Measurements from ENCODE around the gene ANAPC7. TPM values are rescaled to one million over a fixed set of nuclear protein-coding genes. Genes with fewer than 3 reads are reported as not detected.

The ANAPC7 gene
- total RNA-seq, 1 experiment from 2014 or later, result 52.4 TPM

DNA sequence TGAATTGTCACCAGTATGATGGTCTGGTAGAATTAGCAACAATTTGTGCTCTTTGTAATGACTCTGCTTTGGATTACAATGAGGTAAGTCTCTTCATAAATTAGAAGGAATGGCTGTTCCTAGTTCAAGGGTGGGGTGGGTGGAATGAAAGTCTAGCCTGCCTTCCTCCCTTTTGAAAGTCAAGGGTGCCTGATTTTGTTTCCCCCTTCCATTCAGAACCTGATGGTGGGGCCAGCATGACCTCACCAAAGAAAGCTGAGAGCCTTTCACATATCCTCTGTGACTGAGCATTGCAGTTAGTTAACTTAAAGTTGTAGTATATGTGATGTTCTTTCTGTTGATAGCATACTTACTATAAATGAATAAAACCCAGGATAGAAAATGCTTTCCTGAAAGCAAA is 70.3 kb downstream of the ANAPC7 start:
- Histone ChIP-seq H3K79me2 (ENCODE audit: low read depth) (peaks cover 45% of the 10 kb centered on the region), H3K27ac (no peak overlapping the region), H4K20me1 (ENCODE audit: insufficient read depth) (peaks cover 37% of the 10 kb centered on the region), H3K36me3 (ENCODE audit: low read depth) (peaks cover 66% of the 10 kb centered on the region), H3K4me2 (no peak overlapping the region), H3K9me2 (ENCODE audit: insufficient read depth) (no peaks in the 10 kb centered on the region), H3F3A (ENCODE audit: insufficient read depth, low read depth) (peaks cover 31% of the 10 kb centered on the region), H3K9me3 (ENCODE audit: insufficient read depth, low read depth) (no peaks in the 10 kb centered on the region), H3K4me1 (replicated peaks; ENCODE audit: insufficient read depth) (no peaks in the 10 kb centered on the region), H3K4me3 (no peak overlapping the region), H3K27me3 (ENCODE audit: insufficient read depth, low read depth) (no peaks in the 10 kb centered on the region), H2AFZ (no peak overlapping the region)
- POLR2A ChIA-PET (ENCODE audit: unreplicated experiment), result no interaction called here
- intact Hi-C loops (cut with micrococcal nuclease; ENCODE audit: unreplicated experiment), result no loop called here
- DNase-seq, result no peak
- CTCF ChIA-PET, result no interaction called here
- no TSS peak for BruUV-seq (replicated peaks)
- TF ChIP-seq, protein P1, sequence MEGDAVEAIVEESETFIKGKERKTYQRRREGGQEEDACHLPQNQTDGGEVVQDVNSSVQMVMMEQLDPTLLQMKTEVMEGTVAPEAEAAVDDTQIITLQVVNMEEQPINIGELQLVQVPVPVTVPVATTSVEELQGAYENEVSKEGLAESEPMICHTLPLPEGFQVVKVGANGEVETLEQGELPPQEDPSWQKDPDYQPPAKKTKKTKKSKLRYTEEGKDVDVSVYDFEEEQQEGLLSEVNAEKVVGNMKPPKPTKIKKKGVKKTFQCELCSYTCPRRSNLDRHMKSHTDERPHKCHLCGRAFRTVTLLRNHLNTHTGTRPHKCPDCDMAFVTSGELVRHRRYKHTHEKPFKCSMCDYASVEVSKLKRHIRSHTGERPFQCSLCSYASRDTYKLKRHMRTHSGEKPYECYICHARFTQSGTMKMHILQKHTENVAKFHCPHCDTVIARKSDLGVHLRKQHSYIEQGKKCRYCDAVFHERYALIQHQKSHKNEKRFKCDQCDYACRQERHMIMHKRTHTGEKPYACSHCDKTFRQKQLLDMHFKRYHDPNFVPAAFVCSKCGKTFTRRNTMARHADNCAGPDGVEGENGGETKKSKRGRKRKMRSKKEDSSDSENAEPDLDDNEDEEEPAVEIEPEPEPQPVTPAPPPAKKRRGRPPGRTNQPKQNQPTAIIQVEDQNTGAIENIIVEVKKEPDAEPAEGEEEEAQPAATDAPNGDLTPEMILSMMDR (conservative IDR thresholded peaks at IDR 0.05), result no peak
- no peak for TF ChIP-seq EZH2 (IDR thresholded peaks at IDR 0.05; ENCODE audit: low read depth)

DNA sequence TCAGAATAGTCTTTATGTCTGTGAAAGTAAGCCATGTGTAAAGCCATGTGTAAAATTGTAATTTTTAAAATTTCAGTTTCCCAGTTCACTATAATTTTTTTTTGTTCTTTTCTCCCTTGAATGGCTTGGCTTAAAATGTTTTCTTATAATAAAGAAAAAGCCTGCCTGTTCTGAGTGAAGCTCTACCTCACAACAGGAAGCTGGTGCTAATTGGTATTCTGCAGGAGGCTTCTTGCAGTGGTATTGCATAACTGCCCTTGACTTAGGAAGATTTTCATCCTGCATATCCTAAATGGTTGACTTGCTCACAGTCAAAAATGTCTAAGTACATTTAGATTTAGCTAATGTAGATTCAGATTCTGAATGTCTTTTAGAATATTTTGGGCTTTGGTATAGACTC is 73.0 kb downstream of the ANAPC7 start:
- Histone ChIP-seq H4K20me1 (ENCODE audit: insufficient read depth) (peaks cover 41% of the 10 kb centered on the region), H3K27me3 (ENCODE audit: insufficient read depth, low read depth) (no peaks in the 10 kb centered on the region), H2AFZ (no peak overlapping the region), H3K9me2 (ENCODE audit: insufficient read depth) (no peaks in the 10 kb centered on the region), H3K36me3 (ENCODE audit: low read depth) (peaks cover 66% of the 10 kb centered on the region), H3F3A (ENCODE audit: insufficient read depth, low read depth) (peaks cover 35% of the 10 kb centered on the region), H3K4me2 (no peak overlapping the region), H3K9me3 (ENCODE audit: insufficient read depth, low read depth) (no peaks in the 10 kb centered on the region), H3K79me2 (ENCODE audit: low read depth) (peaks cover 53% of the 10 kb centered on the region), H3K4me1 (replicated peaks; ENCODE audit: insufficient read depth) (no peaks in the 10 kb centered on the region), H3K27ac (peak overlapping the region; percentile 28), H3K4me3 (no peak overlapping the region)
- no peak for TF ChIP-seq EZH2 (IDR thresholded peaks at IDR 0.05; ENCODE audit: low read depth)
- TF ChIP-seq, protein P1 (conservative IDR thresholded peaks at IDR 0.05), result no peak
- ChIA-PET POLR2A (ENCODE audit: unreplicated experiment) (interaction anchor here (0.7 kb wide), 2 partner anchors 15 to 363 kb away, joined by 9 to 11 read pairs; no protein-coding TSS in a partner anchor), CTCF (no interaction called here)
- intact Hi-C loops (cut with micrococcal nuclease; ENCODE audit: unreplicated experiment), result no loop called here
- no TSS peak for BruUV-seq (replicated peaks)
- DNase-seq, result no peak

DNA sequence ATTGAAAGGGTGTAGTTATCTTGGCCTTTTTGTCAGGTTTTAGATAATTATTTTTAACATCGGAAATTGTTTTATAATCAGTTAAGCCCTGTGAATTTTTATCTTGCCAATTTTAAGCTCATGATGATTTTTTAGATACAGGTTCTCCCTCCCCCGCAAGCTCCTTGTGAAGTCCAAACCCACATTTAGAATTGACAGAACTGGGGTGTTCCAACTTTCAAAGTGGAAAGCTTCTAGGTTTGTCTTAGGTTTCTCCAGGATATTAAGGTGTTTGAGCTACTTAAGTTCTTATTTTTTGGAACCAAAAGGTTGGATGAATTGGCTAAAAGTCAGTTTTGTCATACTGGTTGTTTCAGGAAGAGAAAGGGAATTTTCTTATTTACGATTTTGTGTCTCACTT is 73.4 kb downstream of the ANAPC7 start:
- Histone ChIP-seq H3K36me3 (ENCODE audit: low read depth) (peaks cover 61% of the 10 kb centered on the region), H3K4me1 (replicated peaks; ENCODE audit: insufficient read depth) (no peaks in the 10 kb centered on the region), H4K20me1 (ENCODE audit: insufficient read depth) (peaks cover 41% of the 10 kb centered on the region), H3K9me3 (ENCODE audit: insufficient read depth, low read depth) (no peaks in the 10 kb centered on the region), H2AFZ (no peak overlapping the region), H3K9me2 (ENCODE audit: insufficient read depth) (no peaks in the 10 kb centered on the region), H3K79me2 (ENCODE audit: low read depth) (peaks cover 53% of the 10 kb centered on the region), H3K27ac (peak overlapping the region; percentile 28), H3K4me3 (no peak overlapping the region), H3F3A (ENCODE audit: insufficient read depth, low read depth) (peaks cover 35% of the 10 kb centered on the region), H3K27me3 (ENCODE audit: insufficient read depth, low read depth) (no peaks in the 10 kb centered on the region), H3K4me2 (no peak overlapping the region)
- CTCF ChIA-PET, result no interaction called here
- POLR2A ChIA-PET (ENCODE audit: unreplicated experiment), result interaction anchor here (0.7 kb wide), 2 partner anchors 14 to 363 kb away, joined by 9 to 11 read pairs; no protein-coding TSS in a partner anchor
- intact Hi-C loops (cut with micrococcal nuclease; ENCODE audit: unreplicated experiment), result no loop called here
- BruUV-seq (replicated peaks), result no TSS peak
- no peak for DNase-seq
- TF ChIP-seq, protein P1 (conservative IDR thresholded peaks at IDR 0.05), result no peak
- TF ChIP-seq EZH2 (IDR thresholded peaks at IDR 0.05; ENCODE audit: low read depth), result no peak
